HUES64 (cell line): ENCODE measurements around the gene HRH2.
A peak's percentile ranks its signal among the peaks of the same experiment; 100 is the strongest.

Source experiments
- H3K27ac ChIP-seq: 2 replicates; pipeline ENCODE4 v1.7.0; 2013; ENCODE audit warnings: low read depth, low read length, inconsistent platforms
- H3K27me3 ChIP-seq: 2 replicates; pipeline ENCODE4 v1.6.1; 2013; ENCODE audit warnings: mild to moderate bottlenecking, low read length; ENCODE audit not compliant: insufficient read depth
- H3K36me3 ChIP-seq: 2 replicates; pipeline ENCODE4 v1.6.1; 2013; ENCODE audit warnings: mild to moderate bottlenecking, low read length; ENCODE audit not compliant: insufficient read depth
- H3K4me1 ChIP-seq: 2 replicates; pipeline ENCODE4 v1.6.1; 2013; ENCODE audit warnings: mild to moderate bottlenecking, low read length, moderate library complexity; ENCODE audit not compliant: insufficient read depth
- H3K4me3 ChIP-seq: 2 replicates; pipeline ENCODE4 v1.5.1; 2013; ENCODE audit warnings: mild to moderate bottlenecking, low read length, moderate library complexity
- H3K9ac ChIP-seq: 2 replicates; pipeline ENCODE4 v1.6.1; 2013; ENCODE audit warnings: mild to moderate bottlenecking, low read depth, low read length
- H3K9me3 ChIP-seq: 2 replicates; pipeline ENCODE4 v1.6.1; 2013; ENCODE audit warnings: low read depth, low read length; ENCODE audit not compliant: insufficient read depth
- WGBS: fragments of 150-250, 120-280 bp; methylation state at CpG from one replicate; pipeline ENCODE4 v1.1.7; 2013; ENCODE audit warnings: missing lambda C conversion rate; 5-methylcytosine and 5-hydroxymethylcytosine counted together

The HRH2 gene

DNA sequence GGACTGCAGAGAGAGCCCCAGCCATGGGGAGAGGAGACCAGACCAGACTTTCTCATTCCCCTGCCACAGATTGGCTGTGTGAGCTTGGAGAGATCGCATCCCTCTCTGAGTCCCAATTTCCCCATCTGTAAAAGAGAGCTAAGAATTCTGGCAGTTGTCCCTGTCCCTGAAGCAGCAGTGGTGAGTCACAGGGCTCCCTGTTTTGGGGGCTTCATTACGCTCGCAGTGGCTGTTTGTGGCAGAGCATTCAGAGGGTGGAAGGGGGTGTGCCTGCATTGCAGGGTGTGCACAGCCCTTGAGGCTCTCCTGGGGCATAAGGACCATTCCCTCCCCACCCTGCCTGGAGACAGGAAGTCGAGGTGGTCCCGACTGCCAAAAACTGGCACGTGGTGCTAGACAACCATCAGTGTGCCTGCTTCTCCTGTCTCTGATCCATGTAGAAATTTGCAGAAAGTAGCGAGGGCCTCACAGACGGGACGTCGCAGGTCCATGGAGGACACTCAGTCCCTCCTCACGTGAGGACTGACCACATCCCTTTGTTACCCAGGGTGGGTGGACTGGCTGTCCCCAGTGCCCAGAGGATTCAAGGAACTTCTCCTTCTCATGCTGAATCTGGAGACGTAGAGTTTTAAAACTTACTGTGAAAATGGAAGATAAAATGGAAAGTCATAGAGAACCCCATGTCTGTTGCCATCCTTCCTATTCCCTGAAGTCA, 35.3 kb downstream of the HRH2 start:
- WGBS = 93% methylated on average over 12 of the region's 12 CpGs
- no peak overlapping the region for H3K4me3 ChIP-seq
- no peaks in the 10 kb centered on the region for H3K27me3 ChIP-seq
- peaks cover 13% of the 10 kb centered on the region for H3K4me1 ChIP-seq
- H3K27ac ChIP-seq = no peak overlapping the region
- no peak overlapping the region for H3K9ac ChIP-seq
- no peaks in the 10 kb centered on the region for H3K9me3 ChIP-seq
- H3K36me3 ChIP-seq = no peaks in the 10 kb centered on the region

DNA sequence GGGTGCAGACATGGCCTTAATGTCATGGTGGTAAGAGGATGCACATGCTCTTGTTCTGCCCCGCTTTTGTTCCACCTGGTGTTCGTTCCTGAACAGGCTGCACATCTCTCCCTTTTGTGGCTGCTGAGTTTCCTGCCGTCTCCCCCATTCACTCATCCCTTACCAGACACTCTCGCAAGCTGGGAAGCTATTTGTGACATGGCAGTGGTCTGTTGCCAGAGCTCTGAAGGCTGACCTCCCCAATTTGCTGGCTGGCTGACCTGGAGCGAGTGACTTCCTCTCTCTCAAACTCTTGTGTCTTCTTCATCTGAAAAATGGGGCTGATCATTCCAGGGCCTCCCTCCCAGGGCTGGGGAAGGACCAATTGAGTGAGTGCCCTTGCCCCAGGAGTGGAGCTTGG, 35.9 kb downstream of the HRH2 start:
- Histone ChIP-seq H3K4me1 (peaks cover 19% of the 10 kb centered on the region), H3K9me3 (no peaks in the 10 kb centered on the region), H3K27me3 (no peaks in the 10 kb centered on the region), H3K27ac (no peak overlapping the region), H3K36me3 (no peaks in the 10 kb centered on the region), H3K4me3 (no peak overlapping the region), H3K9ac (no peak overlapping the region)
- 88% methylated on average over 5 of the region's 5 CpGs for WGBS

DNA sequence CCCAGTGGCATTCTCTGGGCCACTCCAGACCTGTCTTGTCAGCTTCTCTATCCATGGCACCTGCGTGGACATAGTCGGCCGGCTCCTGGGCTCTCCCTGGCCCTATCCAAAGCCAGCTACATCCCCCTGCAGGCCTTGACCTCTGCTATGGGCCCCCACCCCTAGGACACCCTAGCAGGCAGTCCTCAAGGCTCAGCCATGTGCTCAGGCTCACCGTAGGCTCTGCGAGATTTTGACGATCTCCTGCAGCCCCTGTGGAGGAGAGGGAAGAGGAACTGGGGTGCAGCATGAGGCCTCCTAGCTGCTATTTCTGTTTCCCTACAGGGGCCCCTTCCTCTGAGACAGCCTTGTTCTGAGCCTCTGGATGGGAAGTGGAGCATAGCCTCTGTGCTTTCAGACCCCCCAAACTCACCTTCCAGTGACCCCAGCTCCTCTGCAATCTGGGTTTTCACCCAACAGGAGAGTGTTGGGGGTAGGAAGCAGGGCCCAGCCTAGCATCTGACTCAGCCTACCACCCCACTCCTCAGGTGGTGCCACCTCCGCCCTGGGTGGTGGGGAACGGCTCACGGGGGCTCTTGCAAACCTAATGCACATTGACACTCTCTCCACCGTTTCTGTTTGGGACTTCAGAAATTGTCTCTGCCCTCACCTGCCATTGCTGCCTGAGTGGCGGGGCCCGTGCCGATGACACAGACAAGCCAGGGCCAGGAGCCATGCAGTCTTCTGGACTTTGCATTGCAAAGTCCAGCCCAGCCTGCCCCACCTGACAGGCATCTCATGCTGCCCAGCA, 36.7 kb downstream of the HRH2 start:
- Histone ChIP-seq H3K4me3 (no peak overlapping the region), H3K9ac (no peak overlapping the region), H3K4me1 (peaks cover 21% of the 10 kb centered on the region), H3K9me3 (no peaks in the 10 kb centered on the region), H3K36me3 (no peaks in the 10 kb centered on the region), H3K27ac (no peak overlapping the region), H3K27me3 (no peaks in the 10 kb centered on the region)
- 94% methylated on average over 13 of the region's 13 CpGs for WGBS

DNA sequence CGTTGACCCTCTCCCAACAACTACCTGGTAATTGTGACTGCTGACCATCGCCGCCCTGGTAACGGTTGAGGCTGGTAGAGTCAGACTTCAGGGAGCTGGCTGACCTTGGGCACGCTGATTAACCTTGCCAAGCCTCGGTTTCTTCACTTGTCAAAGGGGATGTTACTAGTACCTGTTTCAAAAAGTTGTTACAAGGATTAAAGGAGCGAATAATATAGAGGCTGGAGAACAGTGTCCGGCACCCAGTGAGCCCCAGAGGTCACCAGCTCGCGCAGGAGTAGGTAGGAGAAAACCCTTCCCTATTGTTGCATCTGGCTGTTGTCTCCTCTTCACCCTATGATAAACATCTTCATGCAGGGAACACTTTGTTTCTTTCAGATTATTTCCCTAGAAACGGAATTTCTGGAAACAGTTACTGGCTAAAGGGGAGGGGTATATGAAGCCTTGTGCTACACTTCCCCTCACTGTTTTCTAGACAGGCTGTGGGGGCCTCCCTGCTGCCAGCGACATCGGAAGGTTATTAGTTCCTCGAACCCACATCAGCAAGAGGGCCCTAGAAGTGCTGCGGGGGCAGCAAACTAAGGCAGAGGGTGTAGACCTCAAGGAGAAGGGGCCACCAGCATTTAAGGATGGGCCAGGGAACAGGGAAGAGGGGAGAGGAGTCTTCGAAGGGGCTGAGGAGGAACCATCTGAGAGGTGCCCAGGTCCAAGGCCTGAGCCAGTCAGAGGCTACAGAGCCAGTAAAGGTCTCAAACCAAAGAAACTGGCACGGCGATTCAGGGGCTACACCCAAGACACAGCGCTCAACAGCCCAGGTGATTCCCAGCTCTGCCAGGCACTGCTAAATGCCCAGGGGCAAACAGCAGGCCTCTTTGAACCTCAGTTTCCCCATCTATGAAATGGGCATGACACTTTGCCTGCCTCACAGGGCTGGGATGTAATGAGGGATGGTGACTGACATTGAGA, 37.6 kb downstream of the HRH2 start:
- H3K9me3 ChIP-seq = no peaks in the 10 kb centered on the region
- H3K9ac ChIP-seq = no peak overlapping the region

DNA sequence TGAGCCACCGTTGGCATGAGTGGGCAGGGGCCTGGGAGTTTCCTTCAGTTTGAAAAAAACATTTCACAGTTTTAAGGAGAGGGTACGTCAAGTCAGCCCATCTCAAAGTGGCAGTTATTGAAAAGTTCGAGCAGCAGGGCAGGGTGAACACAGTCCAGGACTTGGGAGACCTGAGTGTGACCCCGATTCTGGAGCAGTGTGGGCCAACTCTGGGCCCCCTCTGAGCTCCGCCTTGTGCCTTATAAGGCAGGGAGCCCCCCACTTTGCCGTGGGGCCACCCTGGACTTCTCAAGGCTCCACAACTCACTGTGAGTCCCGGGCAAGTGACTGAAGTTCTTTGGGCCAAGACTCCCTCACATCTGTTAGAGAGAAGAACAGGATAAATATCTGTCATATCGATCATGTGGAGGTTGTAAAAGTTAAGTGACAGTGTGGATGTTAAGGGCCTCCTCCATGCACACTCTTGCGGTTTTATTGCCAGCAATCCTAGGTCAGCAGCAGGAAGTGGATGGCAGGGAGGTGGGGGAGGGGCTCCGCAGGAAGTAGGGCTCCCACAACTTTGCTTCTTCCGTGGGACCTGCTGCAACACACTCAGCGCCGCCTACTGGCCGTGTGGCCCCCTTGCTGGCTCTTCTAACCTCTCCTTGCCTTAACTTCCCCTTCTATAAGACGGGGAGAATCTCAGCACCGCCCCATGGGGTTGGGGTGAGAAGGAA, 38.4 kb downstream of the HRH2 start:
- Histone ChIP-seq H3K27me3 (no peaks in the 10 kb centered on the region), H3K36me3 (no peaks in the 10 kb centered on the region), H3K4me3 (no peak overlapping the region), H3K9me3 (no peaks in the 10 kb centered on the region), H3K27ac (peak overlapping the region; percentile 60), H3K4me1 (peaks cover 13% of the 10 kb centered on the region), H3K9ac (no peak overlapping the region)
- 71% methylated on average over 16 of the region's 16 CpGs for WGBS

More for the DNA sequence above, 37.6 kb downstream of the HRH2 start:
- Histone ChIP-seq H3K36me3 (no peaks in the 10 kb centered on the region), H3K27ac (no peak overlapping the region), H3K4me3 (no peak overlapping the region), H3K27me3 (no peaks in the 10 kb centered on the region), H3K4me1 (peaks cover 21% of the 10 kb centered on the region)
- WGBS = 91% methylated on average over 19 of the region's 19 CpGs

DNA sequence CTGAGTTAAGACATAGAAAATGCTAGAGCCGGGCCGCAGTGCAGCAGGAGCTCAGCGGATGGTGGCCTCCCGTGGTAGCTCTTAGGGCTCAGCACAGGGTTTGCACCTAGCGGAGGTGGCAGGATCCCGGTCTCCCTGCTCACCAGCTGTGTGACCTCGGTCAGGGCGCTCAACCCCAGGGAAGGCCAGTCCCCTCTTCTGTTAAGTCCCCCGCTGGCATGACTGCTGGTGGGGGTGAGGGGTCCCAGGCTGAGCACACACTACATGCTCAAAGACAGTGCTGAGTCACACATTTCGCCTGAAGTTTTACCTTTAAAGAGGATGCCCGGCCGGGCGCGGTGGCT, 39.0 kb downstream of the HRH2 start:
- H3K4me3 ChIP-seq = no peak overlapping the region
- peaks cover 12% of the 10 kb centered on the region for H3K4me1 ChIP-seq
- H3K27me3 ChIP-seq = no peaks in the 10 kb centered on the region
- no peak overlapping the region for H3K27ac ChIP-seq
- no peak overlapping the region for H3K9ac ChIP-seq
- H3K36me3 ChIP-seq = no peaks in the 10 kb centered on the region
- no peaks in the 10 kb centered on the region for H3K9me3 ChIP-seq
- 92% methylated on average over 14 of the region's 14 CpGs for WGBS

DNA sequence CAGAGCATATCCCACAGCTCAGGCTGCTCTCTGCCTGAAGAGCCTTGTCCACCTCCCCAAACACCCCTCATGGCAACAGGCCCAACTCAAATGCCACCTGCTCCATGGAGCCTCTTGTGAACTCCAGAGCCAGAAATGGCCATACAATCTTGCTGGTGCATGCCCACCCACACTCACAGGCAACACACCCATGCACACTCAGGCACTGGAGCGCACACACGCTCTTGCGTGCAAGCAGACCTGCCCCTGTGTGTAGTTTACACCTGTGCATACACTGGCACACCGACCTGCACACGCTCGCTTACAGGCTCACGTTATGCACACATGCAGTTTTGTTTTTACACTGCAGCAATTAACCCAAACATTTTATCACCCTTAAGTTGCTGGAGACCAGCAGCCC, 40.0 kb downstream of the HRH2 start:
- Histone ChIP-seq H3K27ac (no peak overlapping the region), H3K36me3 (no peaks in the 10 kb centered on the region), H3K9me3 (no peaks in the 10 kb centered on the region), H3K27me3 (no peaks in the 10 kb centered on the region), H3K4me1 (peaks cover 12% of the 10 kb centered on the region), H3K9ac (no peak overlapping the region), H3K4me3 (no peak overlapping the region)
- WGBS = 95% methylated on average over 7 of the region's 7 CpGs

DNA sequence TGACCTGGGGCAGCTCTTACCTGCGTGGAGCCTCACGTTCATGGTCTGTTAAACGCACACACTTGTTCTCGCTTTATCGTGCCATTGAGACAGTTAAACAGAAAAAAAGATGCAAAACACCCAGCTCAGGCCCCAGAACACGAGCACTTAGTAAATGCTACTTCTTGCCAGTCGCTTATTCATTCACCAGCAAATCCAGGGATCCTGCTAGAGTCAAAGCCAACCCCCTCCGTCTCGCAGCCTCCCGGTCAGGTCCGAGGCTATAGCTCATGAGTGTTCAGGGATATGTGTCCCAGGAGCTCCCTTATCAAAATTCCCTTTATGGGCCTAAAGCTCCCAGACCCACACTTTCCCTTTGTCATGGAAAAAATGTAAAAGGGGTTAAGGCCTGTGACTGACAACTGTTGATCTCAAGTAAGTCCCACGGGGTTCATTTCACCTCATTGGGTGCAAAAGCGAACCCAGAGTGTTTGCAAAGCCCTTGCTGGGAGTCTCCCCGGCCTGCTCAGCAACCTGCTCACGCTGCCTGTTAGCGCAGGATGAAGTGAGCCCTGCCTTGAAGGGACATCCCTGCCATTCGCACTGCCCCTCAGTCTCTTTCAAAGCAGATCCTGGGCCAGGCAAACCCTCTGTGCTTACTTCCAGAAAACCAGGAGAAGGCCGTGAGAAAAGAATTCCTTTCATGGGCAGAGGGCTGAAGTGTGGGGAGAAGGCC, 40.7 kb downstream of the HRH2 start:
- H3K27me3 ChIP-seq = no peaks in the 10 kb centered on the region
- H3K27ac ChIP-seq = no peak overlapping the region

DNA sequence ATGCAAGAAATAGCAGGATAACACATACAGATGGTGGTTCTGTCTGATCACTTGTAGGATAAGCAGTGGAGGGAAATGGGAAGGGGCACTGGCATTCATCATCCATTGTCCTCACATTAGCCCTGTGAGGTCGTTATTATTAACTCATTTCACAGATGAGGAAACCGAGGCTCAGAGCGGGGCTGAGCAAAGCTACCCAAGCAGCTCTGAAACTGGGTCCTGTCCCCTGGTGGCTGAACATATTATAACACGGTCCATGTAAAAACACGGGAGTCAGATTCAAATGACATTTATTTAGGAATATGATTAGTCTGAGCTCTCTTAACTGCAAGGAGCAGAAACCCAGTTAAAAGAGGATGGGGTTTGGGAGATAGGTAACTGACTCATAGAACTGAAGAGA, 43.1 kb downstream of the HRH2 start:
- no peak overlapping the region for H3K4me3 ChIP-seq
- peaks cover 3% of the 10 kb centered on the region; the same call in 1 of the 2 replicates for H3K9me3 ChIP-seq
- H3K9ac ChIP-seq = no peak overlapping the region
- H3K27me3 ChIP-seq = no peaks in the 10 kb centered on the region
- H3K4me1 ChIP-seq = peaks cover 12% of the 10 kb centered on the region
- H3K36me3 ChIP-seq = no peaks in the 10 kb centered on the region
- no peak overlapping the region for H3K27ac ChIP-seq
- WGBS = 95% methylated on average over 5 of the region's 5 CpGs

More for the DNA sequence above, 40.7 kb downstream of the HRH2 start:
- peaks cover 1% of the 10 kb centered on the region; the same call in 1 of the 2 replicates for H3K9me3 ChIP-seq
- no peak overlapping the region for H3K9ac ChIP-seq
- H3K4me1 ChIP-seq = peaks cover 12% of the 10 kb centered on the region
- H3K36me3 ChIP-seq = no peaks in the 10 kb centered on the region
- no peak overlapping the region for H3K4me3 ChIP-seq
- 73% methylated on average over 18 of the region's 18 CpGs for WGBS

DNA sequence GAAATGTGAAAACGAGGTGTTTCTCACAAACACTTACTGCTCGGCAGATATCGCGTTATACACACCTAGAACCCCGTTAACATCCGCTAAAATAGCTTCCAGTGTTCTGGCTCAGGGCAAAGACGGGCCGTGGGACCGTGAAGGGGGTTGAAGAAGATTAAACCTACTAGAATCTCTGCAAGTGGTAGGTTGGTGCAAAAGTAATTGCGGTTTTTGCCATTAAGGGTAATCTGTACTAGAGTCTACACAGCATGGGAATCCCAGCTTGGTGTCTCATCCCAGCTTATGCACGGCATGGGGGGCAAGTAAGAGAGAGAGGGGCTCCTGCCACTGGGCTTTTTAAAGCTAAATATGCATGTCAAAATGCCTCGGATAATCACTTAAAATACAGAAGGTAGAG, 43.9 kb downstream of the HRH2 start:
- no peaks in the 10 kb centered on the region for H3K36me3 ChIP-seq
- 93% methylated on average over 12 of the region's 12 CpGs for WGBS

More for the DNA sequence above, 43.9 kb downstream of the HRH2 start:
- no peaks in the 10 kb centered on the region for H3K27me3 ChIP-seq
- H3K9me3 ChIP-seq = peaks cover 3% of the 10 kb centered on the region; the same call in 1 of the 2 replicates
- H3K4me1 ChIP-seq = peaks cover 8% of the 10 kb centered on the region; the same call in 1 of the 2 replicates
- no peak overlapping the region for H3K9ac ChIP-seq
- H3K4me3 ChIP-seq = no peak overlapping the region
- no peak overlapping the region for H3K27ac ChIP-seq
